ENCODE data around the gene TMEM61.

Gene TMEM61

DNA sequence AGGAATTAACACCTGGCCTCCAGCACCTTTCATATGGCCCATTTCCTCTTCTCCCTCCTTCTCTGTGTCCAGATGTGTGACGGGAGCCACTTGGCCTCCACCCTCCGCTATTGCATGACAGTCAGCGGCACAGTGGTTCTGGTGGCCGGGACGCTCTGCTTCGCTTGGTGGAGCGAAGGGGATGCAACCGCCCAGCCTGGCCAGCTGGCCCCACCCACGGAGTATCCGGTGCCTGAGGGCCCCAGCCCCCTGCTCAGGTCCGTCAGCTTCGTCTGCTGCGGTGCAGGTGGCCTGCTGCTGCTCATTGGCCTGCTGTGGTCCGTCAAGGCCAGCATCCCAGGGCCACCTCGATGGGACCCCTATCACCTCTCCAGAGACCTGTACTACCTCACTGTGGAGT is 5.6 kb downstream of the TMEM61 start:
- DNase-seq: no peak

GRCh38 chr1:54986533-54986932 is 6.1 kb downstream of the TMEM61 start:
- no peak for DNase-seq

- DNase-seq: peak in 1 of 2 experiments; percentile 82
These were observed 7.0 kb downstream of the TMEM61 start for GRCh38 chr1:54987427-54987826.

DNA sequence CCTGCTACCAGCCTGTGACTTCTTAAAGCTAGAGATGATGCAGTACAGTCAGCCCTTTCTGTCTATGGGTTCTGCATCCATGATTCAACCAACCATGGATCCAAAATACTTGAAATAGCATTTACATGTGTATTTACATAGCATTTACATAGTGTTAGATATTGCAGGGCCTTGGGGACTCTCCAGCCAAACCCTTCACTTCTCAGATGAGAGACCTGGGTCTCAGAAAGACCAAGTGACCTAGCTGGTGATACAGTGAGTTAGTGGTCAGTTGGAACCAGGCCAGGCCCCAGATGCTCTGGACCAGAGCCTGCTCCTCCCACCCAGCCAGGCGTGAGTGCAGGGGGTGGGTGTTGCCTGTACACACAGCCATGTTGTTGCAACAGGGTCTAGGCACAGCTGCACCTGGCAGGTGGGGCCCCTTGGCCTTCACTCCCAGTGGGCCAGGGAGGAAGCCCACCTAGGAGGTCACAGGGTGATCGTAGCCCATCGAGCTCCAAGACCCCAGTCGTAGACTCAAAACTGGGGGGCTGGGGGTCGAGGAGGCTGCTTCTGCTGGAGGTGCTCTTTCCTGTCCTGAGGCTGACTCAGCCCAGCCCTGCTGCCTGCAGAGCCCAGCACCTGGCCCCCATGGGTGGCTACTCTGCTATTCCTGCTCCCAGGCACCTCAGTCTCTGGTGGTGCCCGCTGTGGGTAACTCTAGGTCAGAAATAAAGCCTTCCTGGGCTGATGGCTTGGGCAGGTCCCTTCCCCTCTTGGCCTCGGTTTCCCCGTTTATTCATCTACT is 7.7 kb downstream of the TMEM61 start:
- peak; percentile 82 to 86 for DNase-seq

GRCh38 chr1:54988975-54989374 is 8.5 kb downstream of the TMEM61 start:
- no peak for DNase-seq

DNA sequence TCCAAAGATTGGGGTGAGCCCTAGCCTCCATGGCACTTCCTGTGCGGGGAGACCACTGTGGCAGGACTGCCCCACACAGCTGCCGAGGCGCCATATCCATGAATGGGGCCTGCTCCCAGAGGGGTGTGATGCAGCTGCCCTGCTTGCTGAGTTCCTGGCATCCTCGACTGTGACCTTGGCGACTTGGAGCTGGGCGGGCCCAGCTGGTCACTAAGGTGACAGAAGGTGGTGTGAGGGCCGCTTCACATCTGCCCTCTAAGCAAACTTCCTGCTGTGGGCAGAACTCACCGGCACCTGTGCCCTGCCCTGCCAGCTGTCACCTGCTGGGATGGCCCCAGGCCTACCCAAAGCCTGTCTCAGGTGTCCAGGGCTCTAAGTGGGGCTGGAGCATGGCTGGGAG is 9.0 kb downstream of the TMEM61 start:
- peak in 1 of 2 experiments; percentile 13 for DNase-seq

DNA sequence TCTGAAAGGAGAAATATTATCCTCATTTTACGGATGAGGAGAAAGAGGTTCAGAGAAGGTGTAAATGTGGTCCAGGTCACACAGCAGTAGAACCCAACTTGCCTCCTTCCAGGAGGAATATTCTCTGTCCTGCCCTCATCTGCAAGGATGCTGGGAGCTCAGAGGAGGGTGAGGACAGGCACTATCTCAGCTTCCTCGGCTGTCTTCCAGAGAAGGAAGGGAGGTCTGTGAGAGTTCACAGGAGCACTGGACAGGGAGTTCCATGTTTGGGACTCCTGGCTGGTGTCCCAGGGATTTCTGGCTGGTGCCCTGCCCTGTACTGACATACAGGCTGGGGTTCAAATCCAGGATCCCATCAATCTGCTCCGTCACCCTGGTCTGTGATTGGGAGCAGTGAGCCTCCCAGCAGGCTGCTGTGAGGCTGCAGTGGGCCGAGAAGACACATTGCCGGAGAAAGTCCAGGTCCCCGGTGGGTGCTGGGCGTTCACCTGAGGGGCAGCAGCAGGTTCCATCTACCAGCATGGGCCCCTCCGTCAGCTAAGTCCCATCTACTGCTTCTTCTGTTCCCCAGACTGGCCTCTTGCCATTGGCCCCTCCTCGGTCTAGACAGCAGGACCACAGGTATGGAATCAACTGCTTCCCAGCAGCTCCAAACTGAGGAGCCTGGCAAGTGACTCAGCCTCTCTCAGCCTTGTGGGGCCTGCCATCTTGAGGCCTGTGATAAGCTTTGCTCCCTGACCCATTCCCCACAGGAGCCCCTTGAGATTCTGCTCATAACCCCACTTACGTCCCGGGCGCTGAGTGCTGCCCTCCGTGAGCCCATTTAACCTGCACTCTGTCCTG is 9.8 kb downstream of the TMEM61 start:
- DNase-seq: no peak

DNA sequence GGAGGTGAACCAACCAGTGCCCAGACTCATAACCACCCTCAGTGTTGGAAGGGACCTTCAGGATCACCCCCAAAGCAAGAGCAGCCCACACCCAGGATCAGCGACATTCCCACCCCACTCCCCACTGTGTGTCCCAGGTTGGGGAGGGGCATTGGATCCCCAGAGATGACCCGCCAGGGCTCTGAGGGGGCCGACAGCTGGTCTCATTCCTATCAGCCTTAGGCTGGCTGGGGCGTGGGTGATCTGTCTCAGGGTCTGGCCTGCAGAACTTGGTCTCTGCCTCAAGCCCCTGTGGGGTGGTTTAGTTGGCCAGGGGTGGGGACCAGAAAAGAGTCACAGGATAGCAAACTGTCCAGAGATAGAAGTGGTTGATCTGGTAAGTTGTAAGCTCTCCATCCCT is 10.5 kb downstream of the TMEM61 start:
- no peak for DNase-seq

DNA sequence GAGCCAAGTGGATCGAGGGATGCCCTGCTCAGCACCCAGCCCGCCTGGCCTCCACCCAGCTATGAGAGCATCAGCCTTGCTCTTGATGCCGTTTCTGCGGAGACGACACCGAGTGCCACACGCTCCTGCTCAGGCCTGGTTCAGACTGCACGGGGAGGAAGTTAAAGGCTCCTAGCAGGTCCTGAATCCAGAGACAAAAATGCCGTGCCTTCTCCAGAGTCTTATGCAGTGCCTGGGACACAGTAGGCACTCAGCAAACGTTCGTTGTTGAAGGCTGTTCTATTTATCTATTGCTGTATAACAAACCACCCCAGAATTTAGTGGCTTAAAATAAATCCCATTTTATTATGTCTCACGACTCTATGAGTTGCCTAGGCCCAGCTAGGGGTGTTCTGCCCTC is 11.5 kb downstream of the TMEM61 start:
- no peak for DNase-seq

DNA sequence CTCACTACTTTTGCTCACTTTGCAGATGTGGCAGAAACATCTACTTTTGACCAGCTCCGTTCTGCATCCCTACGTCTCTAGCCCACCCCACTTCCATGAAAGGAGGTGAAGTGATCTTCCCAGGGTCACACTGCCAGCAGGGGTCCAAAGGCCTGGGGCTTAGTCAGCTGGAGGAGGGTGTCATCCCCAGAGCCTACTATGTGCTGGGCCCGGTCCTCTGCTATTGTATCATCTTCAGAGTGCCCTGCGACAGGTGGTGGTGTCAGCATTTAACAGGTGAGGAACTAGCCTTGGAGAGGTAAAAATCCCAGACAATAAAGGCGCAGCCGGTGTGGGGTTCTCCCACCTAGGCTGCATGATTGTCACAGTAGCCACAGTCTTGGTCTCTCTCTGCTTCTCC is 12.7 kb downstream of the TMEM61 start:
- no peak for DNase-seq

DNA sequence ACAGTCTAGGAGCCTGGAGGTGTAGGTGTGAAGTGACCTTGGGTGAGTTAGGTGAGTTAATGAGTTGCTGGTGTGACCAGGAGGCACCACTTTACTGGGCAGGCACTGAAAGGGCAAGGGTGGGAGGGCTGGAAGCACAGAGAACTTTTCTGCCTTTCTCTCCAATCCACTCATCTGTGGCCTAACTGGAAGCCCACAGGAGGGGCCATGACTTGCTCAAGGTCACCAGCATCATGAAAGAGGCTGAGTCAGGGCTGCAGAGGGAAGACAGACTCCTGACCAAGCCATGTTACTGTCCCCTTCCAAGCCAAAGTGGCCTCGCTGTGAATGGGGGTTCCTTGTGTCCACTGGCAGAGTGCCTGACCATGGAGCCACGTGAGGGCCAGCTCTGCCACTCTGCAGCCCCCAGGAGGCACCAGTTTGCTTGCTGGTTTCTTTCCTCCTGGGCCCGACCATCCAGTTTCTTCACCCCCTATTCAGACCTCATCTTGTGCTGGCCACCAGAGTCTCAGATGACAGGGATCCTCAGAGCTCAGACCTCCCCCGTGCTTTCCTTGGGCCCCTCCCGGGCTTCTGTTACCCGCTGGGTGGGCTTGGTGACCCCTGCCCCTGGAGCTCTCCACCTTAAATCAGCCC is 14.0 kb downstream of the TMEM61 start:
- DNase-seq: no peak

GRCh38 chr1:54995013-54995760 is 14.8 kb downstream of the TMEM61 start:
- no peak for DNase-seq

DNA sequence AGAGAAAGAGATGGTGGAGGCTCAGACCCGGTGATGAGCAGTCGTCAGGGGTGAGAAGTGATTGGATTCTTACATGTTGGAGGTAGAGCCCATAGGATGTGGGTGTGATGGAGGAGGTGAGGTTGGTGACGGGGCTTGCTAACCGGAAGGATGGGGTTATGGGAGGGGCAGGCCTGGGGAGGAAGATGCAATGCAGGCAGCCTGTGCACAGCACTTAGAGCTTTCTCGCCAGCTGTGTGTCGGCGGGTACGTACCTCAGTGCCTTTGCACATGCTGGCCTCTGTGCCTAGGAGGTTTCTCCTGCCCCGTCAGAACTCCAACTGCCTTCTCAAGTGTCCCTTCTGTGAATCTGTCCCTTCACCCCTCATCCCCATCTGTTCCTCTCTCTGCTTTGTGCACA is 15.4 kb downstream of the TMEM61 start:
- DNase-seq: no peak

DNA sequence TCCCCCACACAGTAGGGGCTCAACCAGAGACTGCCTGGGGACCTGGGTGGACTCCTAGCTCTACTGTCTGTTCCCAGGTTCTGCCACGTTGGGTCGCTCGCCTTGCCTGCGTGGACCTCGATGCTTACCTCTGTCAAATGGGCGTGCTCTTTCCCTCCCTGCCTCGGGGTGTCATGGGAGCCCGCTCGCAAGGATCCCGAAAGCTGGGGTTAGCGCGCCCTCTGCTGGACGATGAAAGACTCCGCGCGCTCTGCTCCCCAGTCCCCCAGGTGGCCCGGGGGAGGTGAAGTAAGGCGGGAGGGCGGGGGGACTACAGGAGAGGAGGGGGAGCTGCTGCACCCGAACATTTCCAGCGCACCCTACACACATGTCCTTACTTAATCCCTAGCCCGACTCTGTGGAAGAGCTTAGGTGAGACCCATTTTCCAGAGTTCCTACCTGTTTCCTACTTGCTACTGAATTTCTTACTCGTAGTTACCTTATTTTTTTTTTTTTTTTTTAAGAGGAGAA is 16.0 kb downstream of the TMEM61 start:
- peak; percentile 51 to 89 for DNase-seq

DNA sequence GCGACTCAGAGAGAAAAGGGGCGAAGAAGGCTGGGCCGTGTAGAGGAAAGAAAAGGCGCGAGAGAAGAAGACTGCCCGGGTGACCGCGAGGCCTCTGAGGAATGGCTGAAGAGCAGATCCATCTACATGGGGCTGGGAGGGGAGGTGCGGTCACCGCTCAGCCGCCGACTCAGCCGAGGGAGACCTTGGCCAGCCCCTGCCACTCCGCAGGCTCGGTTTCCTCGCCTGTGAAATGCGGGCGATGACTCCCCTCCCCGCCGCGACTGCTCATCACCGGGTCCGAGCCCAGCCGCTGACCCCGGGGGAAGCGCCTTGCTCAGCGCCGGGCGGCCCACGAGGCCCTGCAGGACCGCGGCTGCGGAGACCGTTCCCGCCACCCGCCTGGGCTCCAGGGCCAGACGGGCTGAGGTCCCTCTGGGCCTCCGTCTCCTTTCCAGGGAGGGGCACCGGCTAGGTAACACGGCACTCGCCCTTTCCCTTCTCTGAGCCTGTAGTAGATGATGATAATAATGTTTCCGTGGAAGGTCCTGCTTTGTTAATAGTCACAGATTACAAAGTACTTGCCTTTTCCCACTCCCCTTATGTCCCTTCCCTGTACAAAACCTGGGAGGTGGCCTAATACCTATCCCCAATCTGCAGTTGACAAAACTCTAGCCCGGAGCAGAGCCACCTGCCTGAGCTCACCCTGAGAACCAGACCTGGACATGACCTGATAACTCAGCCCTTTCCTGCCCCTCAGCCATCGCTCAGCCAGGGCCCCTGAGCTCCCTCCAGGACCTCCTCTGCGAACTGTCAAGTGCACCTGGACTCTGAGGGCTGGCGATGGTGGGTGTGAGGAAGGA is 16.7 kb downstream of the TMEM61 start:
- peak in 1 of 2 experiments; percentile 22 for DNase-seq

GRCh38 chr1:54997711-54997986 is 17.2 kb downstream of the TMEM61 start:
- DNase-seq: no peak

- DNase-seq: no peak
These were observed 17.7 kb downstream of the TMEM61 start for GRCh38 chr1:54998100-54998499.

DNA sequence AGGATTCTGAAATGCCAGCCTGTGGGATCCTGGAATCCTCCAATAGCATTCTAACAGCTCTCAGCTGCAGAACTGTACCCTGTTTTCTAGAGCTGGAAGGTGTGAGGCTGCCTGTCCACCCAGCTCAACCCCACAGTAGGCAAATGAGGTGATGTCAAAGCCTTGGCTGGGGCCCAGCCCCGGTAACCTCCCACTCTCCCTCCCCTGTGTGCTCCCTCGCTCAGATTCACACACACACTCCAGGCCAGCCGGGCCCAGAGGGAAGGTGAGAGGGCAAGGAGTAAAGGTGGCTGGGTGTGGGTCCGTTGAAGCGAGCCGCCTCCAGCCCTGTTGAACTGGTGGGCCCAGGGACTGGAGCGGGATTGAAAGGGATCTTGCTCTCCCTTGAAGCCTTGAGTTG is 18.2 kb downstream of the TMEM61 start, which contains the start of gene BSND:
TSS of gene BSND (plus strand) at position 257 of the 400 bp plus-strand sequence. CDS start 254 bp downstream, outside the sequence.
- DNase-seq: peak in 1 of 2 experiments; percentile 76

DNA sequence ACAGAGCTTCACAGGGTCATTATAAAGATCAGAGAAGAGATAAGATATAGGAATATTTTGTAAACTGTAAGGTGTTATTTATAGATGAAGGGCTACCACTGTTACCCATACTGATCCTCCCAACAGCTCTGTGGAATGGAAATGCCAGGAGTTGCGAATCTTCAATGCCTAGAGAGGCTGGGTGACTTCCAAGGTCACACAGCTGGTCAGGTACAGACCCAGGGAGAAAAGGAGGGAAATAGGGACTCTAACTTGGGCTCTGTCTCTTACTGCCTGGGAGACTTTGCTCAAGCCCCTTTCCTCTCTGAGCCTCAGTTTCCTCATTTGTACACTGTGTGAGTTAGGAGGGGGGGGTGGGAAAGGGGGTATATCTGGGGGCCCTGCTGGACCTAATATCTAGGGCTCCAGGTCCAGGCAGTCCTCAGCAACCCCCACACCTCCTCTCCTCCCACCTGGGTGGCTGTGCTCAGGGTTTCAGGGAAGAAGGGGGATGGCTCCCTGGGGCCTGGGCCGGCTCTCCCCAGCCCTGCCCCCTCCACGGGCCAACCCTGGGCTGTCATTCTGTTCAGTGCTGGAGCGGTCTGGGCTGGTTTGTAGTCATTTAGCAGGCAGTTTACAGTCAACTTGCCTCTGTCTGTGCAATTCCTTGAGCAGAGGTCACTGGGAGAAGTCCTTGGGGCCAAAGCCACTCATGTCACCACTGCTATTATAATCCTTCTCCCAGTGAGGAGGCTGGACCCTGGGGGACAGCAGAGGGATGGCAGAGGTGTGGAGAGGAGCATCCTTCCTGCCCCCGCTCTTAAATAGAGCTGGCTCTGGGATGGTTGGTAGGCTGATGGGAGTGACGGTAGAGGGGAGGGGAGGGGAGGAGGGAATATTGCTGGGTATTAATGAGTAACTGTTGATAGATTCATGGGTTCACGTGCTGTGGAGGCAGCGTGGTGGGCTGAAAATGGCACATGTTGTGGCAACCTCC is 20.0 kb downstream of the TMEM61 start:
- no peak for DNase-seq

GRCh38 chr1:55001311-55001710 is 20.9 kb downstream of the TMEM61 start:
- DNase-seq: no peak

- DNase-seq: no peak
These were observed 22.3 kb downstream of the TMEM61 start for GRCh38 chr1:55002686-55003085.
